Umbilical cord (tissue), 2 donors: Measurements from ENCODE around the gene GAK. TPM values are rescaled to one million over a fixed set of nuclear protein-coding genes. Genes with fewer than 3 reads are reported as not detected.
"Not testable (repeated sequence)": the region's sequence is repeated elsewhere in the genome, so short reads cannot be mapped to it uniquely, and the experiment has no call there.

Experiments used
- DNase-seq: peaks from one replicate; pipeline ENCODE4 v3.0.0-alpha.2; 2015; ENCODE audit warnings: low spot score
- total RNA-seq: library from RNA; depleted of rRNA; stranded (reverse); fragments of >200 nt; gene quantifications from one replicate; pipeline ENCODE4 v1.2.3, GENCODE V29; 2014; ENCODE audit warnings: low replicate concordance; ENCODE audit not compliant: insufficient read depth

Gene GAK
- total RNA-seq, 1 donor from 2014 or later = 51.5 TPM

DNA sequence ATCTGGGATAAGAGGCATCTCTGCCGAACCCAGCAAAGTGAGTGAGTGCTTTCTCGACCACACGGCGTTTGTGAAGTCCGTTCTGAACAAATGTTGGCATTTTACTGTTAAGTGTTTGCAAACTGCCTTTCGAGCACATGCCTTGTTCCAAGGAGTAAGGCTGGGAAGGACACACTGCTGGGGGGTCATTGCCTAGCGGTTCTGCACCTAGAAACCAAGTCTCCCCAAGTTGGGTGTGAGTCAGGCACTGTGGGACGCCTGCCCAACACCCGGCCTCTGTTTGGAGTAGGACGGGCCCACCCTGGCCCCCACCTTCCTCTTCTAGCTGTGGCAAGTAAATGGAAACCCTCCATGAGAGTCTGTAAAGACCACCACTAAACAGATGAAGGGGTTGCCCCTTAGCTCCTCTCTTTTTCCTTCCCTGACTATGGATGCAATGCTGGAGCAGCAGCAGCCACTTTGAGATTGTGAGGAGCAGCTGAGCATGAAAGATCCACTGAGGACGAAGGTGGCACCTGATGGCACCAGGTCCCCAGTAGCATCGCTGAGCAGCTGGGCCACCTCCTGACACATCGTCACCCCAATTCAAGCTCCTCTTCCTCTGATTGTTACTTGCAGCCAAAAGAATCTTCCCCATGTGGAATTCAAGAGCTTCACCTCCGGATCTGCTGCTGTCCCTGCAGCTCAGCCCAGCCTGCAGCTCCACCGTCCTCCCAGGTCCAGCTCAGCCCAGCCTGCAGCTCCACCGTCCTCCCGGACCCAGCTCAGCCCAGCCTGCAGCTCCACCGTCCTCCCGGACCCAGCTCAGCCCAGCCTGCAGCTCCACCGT is 112.5 kb downstream of the GAK start:
- DNase-seq = no peak

DNA sequence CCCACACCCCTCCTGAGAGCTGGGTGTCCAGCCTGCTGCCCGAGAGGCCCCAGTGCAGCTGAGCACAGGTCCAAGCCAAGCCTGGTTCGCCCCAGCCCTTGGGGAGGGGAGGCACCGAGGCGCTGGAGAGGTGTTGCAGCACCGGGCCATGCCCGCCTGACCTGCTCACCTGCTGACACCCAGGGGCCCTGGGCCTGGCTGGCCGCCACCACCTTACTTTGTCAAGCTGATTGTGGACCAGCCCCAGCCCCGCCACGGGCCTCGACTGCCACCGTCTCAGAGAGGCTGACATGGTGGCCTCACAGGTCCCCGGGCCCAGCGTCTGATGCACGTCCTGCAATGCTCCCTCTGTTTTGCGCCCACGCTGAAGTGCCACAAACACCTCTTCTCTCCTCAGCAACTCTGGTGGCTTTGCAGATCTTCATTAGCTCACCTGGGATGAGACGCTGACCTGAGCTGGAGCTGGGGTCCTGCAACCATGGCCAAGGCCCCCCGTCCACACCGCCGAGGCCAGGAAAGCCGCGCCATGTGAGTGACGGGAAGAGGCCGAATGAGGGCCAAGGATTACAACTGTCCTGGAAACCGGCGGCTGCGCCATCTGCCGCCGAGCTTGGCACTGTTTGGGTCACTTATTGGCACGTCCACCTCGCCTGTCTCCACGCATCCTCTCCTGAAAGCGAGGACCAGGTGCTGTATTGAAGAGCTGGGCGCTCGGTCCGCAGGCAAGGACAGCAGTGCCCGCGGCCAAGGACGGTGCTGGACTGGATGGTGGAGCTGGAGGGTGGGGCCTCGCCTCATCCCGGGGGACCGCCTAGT is 113.8 kb downstream of the GAK start:
- DNase-seq = no peak

DNA sequence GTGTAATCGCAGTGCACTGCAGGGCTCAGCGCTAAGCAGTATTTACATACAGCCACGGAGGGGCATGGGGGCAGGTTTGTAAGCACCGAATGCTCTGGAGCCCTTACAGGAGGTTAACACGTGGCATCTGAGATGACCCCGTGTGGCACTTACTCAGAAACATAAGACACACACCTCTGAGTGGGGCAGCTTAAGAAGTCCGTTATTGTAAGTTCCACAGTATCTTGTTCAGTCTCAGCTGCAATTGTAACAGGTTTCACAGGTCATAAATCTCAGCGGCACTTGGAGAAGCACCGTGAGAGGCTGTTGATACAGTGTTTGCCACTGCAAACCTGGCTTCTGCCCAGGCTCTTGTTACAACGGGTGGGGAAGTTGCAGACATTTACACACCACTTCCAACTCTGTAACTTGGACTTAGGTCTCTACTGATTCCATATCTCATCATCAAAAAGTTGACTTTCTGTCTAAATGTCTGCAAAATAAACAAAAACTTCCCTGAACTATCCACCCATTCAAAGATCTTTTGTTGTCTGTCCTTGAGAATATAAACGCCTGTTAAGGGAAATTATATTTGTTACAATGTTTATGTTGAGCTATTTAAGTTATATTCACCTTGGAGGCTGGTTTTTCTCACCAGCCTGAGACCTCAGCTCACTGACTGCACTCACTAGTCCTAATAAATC is 116.5 kb downstream of the GAK start:
- DNase-seq = no peak

DNA sequence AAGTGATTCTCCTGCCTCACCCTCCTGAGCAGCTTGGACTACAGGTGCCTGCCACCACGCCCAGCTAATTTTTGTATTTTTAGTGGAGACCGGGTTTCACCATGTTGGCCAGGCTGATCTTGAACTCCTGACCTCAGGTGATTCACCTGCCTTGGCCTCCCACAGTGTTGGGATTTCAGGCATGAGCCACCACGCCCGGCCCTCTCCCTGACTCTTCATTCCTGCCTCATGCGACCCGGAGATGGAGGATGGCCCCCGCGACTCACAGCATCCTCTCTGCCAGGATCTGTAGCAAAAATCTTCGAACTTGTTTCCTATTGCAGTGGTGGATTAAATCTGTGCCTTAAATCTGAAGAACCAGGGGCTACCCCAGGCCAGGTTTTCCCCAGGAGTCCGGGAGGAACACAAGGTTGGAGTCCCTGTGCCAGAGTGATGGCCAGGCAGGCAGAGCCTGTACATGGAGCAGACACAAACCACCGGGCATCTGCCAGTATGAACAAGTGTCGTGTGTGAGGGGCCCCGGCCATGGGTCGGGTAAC is 117.7 kb downstream of the GAK start:
- no peak for DNase-seq

DNA sequence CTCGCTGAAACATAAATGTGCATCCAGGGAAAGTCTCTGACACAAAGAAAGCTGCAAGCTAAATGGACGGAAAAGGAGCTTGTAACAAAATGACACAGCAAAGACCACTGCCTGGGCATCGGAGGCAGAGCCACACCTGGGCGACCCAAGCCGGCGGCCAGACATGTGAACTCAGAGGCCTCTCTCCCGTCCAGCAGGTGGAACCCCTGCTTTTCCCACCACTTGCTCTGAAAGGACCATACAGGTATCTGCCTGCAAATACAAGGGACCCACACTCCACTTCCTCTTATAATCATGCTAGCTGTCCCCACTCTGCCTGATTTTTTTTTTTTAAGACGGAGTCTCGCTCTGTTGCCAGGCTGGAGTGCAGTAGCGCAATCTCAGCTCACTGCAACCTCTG is 118.2 kb downstream of the GAK start:
- no peak for DNase-seq

DNA sequence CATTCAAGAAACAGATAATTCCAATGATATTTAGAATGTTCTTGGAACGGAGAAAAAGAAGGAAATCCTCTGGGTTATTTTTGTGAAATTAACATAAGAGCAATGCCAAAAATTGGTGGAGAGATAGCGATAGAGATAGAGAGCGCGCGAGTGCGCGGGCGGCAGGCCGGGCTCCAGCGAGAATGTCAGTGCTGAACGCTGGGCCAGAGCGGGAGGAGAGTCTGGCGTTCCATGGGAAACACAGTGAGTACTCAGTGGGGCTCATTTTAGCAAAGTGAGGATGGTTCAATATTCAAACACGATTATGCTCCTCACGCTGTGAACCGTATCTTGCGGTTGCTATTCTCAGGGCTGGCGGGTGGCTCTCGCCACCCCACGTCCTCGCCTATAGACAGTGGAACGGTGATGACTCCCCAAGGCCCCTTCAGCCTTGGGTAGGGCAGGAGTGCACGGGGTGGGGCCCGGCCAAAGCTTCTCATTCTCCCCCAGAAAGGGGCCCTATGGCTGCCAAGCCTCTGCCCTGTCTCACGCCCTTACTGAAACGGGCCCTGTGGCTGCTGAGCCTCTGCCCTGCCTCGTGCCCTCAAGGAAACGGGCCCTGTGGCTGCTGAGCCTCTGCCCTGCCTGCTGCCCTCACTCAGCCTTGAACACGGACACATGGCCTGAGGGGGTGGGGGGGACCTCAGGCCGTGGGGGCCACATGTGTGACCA is 123.1 kb downstream of the GAK start:
- no peak for DNase-seq

DNA sequence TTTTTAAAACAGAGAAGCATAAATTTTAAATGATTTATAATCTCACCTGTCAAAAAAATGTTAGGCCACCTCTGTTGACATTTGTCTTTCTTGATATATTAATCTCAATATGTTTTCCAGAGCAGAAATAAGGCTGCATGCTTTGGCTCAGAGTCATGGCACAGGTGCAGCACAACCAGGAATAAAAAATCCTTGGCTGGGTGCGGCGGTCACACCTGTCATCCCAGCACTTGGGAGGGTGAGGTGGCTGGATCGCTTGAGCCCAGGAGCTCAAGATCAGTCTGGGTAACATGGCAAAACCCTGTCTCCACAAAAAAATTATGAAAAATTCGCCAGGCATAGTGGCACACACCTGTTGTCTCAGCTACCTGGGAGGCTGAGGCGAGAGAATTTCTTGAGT is 124.3 kb downstream of the GAK start:
- no peak for DNase-seq

DNA sequence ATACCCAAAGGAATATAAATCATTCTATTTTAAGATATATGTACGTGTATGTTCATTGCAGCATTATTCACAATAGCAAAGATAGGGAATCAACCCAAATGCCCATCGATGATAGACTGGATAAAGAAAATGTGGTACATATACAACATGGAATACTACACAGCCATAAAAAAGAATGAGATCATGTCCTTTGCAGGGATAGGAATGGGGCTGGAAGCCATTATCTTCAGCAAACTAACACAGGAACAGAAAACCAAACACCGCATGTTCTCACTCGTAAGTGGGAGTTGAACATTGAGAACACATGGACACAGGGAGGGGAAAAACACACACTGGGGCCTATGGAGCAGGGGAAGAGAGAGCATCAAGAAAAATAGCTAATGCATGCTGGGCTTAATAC is 125.1 kb downstream of the GAK start:
- not testable (repeated sequence) for DNase-seq

DNA sequence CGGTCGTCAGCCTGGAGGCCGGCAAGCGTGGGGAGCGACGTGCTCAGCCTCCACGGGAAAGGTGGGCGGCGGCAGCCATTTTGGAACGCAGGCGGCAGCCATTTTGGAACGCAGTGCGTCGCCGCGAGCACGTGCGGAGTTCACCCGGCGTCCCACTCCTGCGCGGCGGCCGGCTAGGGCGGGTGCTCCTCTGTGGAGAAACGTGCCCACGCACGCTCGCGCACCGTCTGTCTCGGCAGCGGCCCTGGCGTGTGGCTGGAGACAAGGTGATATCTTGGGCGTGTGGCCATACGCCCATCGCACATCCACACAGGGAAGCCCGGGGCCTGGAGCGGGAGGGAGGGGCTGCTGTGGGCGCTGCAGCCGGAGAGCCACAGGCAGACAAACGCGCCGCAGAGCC is 127.3 kb downstream of the GAK start:
- DNase-seq = no peak

DNA sequence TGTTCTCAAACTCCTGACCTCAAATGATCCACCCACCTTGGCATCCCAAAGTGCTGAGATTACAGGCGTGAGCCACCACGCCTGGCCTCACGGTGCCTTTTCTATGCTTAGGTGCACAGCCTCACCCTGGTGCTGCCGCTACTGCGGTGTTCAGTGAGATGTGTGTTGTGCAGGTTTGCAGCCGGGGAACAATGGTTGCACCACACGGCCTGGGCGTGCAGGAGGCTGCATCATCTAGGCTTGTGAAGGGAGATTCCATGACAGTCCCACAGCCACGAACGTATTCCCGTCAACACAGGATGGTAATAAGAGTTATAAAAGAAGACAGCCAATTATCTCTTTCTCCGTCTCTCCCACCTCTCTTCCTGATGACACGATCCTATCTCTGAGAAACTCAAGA is 128.2 kb downstream of the GAK start:
- DNase-seq = no peak

DNA sequence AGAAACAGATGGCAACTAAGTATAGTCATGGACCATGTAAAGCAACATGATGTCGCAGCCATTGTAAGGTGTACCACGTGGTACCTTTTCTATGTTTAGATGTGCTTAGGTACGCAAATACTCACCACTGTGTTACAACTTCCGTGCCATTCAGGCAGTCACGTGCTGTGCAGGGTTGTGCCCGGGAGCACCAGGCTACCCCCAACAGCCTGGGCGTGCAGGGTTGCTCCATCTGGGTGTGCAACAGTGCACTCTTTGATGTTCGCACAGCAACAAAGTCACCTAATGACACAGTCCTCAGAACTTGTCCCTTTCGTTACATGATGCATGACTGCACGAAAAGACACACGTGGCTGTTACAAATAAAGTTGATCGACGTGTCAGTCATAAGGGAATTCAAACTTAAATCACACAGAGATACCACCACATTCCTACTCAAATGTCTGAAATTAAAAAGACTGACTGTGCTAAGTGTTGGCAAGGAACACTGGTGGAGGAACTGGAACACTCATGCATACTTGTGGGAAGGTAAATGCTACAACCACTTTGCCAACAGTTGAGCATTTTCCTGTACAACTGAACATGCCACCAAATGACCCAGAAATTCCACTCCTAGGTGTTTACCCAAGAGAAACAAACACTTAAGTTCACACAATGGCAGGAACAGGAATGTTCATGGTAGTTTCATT is 130.5 kb downstream of the GAK start:
- no peak for DNase-seq

Other genes starting within 250 kb of the GAK start
- gene SLC49A3, start 243.2 kb downstream of the GAK start, total RNA-seq = 3.6 TPM
- 48.4 TPM for gene PCGF3, start 226.5 kb downstream of the GAK start, total RNA-seq
- not detected for gene CPLX1, start 106.2 kb downstream of the GAK start, total RNA-seq
- 39.7 TPM for gene TMEM175, start 144 bp upstream of the GAK start, total RNA-seq
- gene DGKQ, start 41.3 kb upstream of the GAK start, total RNA-seq = 5.3 TPM
- 3.4 TPM for gene IDUA, start 54.7 kb upstream of the GAK start, total RNA-seq
- not detected for gene SLC26A1, start 61.1 kb upstream of the GAK start, total RNA-seq
- 16.4 TPM for gene FGFRL1, start 79.3 kb upstream of the GAK start, total RNA-seq
- 9.1 TPM for gene RNF212, start 181.2 kb upstream of the GAK start, total RNA-seq
- 84.3 TPM for gene SPON2, start 240.3 kb upstream of the GAK start, total RNA-seq